ENCODE measurements around the gene DPP6.

The DPP6 gene

GRCh38 chr7:154680894-154681659 is 628.9 kb downstream of the DPP6 start:
- no peak for DNase-seq

DNA sequence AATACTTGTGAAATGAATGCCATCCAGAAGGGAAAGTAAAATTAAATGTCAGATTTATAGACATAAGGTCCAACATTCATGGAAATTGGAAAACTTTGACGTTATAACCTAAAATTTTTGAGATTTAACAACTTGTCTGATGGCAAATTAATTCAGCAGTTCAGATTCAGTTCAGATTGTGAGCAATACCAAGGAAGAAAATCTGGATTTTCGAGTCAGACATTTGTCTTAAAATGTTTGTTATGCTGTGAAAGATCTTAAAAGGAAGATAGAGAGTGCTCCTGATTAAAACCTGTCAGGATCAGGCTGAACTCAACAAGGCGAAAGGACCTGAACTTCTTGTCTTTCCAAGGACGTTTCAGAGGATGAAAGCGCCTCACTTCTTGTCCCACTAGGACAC is 629.8 kb downstream of the DPP6 start:
- DNase-seq = no peak

GRCh38 chr7:154684666-154685563 is 632.7 kb downstream of the DPP6 start:
- DNase-seq = no peak

DNA sequence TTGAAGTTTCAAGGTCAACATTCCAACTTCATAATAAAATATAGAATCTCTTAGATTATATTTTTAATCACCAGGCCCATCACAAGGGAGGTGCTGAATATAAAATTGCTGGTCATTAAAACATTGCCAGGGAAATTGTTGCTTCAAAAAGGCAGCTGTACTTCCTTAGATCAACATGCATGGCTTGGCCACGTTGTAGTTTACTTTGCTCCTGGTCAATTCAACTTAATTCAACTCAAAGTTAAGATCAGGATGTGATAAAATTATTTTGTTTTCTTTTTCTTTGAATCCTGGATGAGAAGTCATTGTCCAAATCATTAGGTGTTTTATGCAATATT is 633.3 kb downstream of the DPP6 start:
- no peak for DNase-seq

- DNase-seq = no peak
Observed at GRCh38 chr7:154686305-154686704, 634.1 kb downstream of the DPP6 start.

DNA sequence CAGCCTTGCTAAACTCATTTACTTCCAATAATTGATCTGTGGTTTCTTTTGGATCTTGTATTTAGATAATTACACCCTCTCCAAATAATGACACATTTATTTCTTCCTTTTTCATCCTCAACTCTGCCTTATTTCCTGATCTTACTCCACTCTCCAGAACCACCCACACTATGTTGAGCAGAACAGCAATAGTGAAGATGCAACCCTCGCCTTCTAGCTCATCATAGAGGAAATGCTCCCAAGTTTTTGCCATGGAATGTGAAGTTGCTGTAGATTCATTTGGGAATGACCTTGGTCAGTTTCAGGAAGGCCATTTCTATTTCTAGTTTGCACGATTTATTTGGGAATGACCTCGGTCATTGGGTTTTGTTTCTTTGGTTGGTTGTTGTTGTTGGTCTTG is 636.8 kb downstream of the DPP6 start:
- DNase-seq = no peak

DNA sequence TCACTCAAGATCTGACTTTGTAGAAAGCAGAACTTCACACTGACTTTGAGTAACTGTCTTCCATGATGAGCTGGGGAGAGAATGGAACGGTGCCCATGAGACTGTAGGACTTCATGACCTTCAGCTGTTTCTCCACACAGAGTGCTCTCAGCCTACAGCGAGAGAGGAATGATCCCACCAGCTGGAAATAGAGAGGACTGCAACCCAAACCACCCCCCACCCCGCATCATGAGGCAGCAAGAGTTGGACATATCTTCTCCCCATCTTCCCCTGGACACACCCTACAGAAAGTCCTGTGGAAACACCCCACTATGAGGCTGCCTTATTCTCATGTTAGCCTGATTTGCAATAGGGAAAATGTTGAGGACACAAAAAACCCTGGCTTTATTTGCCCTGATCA is 638.2 kb downstream of the DPP6 start:
- no peak for DNase-seq

- DNase-seq = no peak
Observed at GRCh38 chr7:154693661-154694060, 641.5 kb downstream of the DPP6 start.

DNA sequence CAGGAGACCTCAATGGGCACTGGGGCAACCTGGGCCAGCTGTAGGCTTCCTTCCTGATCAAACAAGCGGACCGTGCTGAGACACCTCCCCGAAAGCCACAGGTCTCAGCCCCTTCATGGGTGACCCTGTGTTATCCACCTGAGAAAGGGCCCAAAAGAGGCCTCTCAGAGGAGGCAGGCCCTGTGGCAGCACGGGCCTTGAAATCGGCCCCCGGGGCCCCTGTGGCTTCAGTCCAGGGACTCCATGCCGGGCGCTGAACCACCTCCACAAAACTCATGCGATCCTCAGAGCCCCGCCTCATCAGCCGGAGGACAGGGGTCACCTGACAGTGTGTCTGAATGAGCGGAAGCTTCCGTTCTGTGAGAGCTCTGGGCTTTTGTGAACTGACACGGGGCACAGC is 643.6 kb downstream of the DPP6 start:
- no peak for DNase-seq

- DNase-seq = no peak
Observed at GRCh38 chr7:154696556-154696955, 644.4 kb downstream of the DPP6 start.

GRCh38 chr7:154698726-154699291 is 646.6 kb downstream of the DPP6 start:
- no peak for DNase-seq

DNA sequence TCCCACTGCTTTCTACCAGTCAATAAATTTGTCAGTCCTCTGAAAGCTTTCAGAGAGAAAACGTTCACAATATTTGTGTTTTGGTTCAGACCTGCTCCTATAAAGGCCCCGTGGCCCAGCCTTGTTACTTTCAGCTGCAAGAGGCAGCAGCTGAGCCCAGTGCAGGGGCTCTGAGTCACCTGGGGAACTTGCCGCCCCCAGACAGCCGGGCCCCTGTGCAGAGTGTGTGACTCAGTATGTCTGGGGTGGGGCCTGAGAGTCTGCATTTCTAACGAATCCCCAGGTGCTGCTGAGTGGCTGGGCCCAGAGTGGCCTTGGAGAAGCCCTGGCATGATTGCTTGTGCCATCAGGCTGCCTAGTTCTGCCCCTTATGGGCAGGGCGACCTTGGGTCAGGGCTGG is 647.2 kb downstream of the DPP6 start:
- DNase-seq = no peak

GRCh38 chr7:154709840-154710520 is 657.8 kb downstream of the DPP6 start:
- no peak for DNase-seq

DNA sequence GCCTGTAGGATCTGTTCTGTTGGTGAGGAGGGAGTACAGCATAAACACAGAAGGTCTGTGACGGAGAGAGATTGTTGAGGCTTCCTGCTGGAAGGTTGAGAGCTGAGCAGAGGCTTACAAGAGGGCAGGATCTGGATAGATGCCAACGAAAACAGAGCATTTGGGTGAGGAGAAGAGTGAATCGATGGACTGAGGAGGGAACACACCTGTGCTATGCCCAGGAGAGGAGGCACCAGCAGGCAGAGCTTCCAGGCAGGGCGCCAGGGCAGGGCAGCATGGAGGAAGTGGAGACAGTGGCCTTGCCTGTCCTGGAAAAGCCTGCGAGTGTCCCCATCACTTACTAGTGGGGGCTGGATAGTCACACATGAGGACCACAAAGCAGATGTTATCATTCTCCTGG is 667.8 kb downstream of the DPP6 start:
- DNase-seq = no peak

- DNase-seq = no peak
Observed at GRCh38 chr7:154721086-154721485, 668.9 kb downstream of the DPP6 start.

- no peak for DNase-seq
Observed at GRCh38 chr7:154726368-154726767, 674.2 kb downstream of the DPP6 start.

GRCh38 chr7:154729056-154729455 is 676.9 kb downstream of the DPP6 start:
- DNase-seq = no peak

GRCh38 chr7:154735766-154736165 is 683.6 kb downstream of the DPP6 start:
- no peak for DNase-seq

DNA sequence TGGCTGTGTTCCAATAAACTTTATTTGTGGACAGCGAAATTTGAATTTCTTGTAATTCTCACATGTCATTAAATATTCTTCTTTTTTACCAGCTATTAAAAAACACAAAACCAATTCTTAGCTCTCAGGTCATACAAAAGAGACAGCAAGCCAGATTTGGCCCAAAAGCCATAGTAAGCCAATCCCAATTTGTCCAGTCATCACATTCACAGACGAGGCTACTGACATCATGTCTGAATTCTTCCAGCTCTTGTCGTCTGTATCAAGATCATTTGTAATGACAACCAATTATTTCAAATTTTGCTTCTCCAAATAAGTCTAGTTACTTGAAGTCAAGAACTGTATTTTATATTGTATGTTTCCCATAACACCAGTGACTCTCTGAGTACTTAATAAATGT is 684.2 kb downstream of the DPP6 start:
- no peak for DNase-seq

DNA sequence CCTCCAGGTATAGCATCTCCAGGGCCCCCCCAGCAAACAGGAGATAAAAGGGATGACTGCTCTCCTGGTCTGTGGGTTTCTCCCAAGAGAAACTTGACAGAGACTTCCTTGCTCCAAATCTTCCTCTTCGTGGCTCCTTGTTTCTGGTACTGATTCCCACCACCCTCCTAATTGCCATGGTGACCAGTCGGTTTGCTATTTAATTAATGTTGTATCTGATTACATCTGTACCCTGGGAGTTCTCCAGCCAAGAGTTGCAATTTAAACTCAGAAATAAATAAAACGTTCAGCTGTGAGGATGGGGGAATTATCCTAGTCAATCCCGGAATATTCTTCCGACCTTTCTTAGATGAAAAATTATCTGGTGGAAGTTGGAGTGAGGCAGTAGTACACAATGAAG is 686.0 kb downstream of the DPP6 start:
- DNase-seq = no peak

- no peak for DNase-seq
Observed at GRCh38 chr7:154741131-154741530, 688.9 kb downstream of the DPP6 start.

DNA sequence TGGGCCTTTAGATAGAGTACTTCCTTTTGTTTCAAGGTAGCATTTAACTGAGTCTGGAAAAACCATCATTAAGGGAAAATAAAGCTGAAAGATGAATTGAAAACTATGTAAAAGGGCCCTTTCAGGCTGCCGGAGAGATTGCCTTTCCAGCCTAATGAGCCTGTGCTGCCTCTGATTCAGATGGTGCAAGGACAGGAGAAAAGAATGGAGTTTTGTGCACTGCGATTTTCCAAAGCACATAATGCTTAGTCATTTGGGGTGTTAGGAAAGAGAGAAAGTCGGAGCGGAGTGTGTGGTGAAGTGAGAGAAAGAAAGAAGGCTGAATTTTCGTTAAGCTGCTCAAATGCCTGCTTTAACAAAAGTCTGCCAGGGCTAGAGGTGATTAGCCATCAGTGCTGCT is 691.0 kb downstream of the DPP6 start:
- DNase-seq = no peak

GRCh38 chr7:154744256-154744860 is 692.2 kb downstream of the DPP6 start:
- DNase-seq = no peak
